NCI-H146 (cell line): ENCODE results near the gene PDLIM4.

Experiments
- DNase-seq: peaks from one replicate; lab custom pipeline; 2025; lab: John Stamatoyannopoulos, UW

The PDLIM4 gene

DNA sequence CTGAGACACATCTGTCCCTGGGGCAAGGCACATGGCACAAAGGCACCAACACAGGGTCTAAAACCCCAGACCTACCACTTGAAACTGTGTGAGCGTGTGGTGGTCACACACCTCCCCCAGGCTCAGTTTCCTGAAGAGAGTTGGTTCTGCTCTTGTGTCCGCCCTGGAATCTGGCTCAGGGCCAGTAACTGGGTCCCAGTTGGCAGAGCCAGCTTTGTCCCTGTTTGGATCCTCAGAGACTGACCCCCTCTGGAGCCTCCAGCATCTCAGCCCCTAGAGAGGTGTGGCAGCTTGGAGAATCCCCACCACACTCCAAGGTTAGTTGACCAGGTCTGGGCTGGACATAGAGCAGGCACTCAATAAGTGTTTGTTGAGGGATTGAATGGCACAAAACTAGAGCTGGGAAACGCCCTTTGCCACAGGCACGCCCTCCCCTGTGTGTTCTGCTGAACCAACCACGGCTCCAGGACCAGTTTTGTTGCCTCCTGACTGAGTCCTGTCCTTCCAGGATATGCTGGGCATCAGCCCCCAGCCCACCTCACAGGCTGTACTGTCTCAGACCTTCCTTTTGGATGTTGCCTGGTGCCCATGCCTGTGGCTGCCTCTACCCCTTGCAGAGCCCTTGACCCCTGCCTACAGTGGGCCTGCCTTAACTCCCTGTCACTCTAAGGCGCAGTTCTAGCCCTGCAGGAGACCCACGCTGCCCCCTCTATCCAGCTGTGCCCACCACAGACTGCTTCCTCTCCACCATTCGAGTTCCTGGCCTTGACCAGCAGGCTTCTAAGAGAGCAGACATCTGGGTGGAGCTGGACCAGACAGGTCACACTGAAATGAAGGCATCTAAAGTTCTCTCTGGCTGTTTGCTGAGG is 3.8 kb upstream of the PDLIM4 start:
- DNase-seq = no peak

DNA sequence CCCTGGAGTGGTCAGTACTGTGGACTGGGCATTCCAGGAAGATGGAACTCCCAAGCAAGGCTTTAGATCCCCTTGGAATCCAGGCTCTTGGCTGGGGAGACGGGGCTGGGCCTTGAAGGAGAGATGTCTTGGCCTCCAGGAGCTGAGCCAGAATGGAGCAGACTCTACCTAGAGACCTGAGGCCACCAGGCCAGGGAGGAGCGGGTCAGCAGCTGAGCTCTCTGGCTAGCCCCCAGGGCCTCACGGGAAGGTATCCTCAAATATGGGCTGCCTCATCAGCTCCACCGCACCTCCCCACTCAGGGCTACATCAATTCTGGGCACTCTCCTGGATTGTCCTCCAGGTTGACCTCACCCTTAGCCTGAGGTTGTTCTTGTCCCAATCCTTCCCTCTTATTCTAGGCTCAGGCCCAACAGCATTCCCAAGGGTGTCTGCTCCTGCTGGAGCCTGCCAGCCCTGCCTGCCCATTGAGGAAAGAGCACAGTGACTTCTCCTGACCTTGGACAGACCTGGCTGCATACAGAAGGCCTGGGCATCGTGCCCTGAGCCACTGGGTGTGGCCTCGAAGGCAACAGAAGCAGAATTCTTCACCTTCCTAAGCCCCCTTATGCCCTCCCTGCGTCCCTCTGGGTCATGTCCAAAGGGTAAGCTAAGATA is 3.0 kb upstream of the PDLIM4 start:
- DNase-seq = no peak

GRCh38 chr5:132256086-132256782 is 1.3 kb upstream of the PDLIM4 start:
- DNase-seq = no peak

- DNase-seq = no peak
These were observed 739 bp upstream of the PDLIM4 start for GRCh38 chr5:132256783-132257130.

DNA sequence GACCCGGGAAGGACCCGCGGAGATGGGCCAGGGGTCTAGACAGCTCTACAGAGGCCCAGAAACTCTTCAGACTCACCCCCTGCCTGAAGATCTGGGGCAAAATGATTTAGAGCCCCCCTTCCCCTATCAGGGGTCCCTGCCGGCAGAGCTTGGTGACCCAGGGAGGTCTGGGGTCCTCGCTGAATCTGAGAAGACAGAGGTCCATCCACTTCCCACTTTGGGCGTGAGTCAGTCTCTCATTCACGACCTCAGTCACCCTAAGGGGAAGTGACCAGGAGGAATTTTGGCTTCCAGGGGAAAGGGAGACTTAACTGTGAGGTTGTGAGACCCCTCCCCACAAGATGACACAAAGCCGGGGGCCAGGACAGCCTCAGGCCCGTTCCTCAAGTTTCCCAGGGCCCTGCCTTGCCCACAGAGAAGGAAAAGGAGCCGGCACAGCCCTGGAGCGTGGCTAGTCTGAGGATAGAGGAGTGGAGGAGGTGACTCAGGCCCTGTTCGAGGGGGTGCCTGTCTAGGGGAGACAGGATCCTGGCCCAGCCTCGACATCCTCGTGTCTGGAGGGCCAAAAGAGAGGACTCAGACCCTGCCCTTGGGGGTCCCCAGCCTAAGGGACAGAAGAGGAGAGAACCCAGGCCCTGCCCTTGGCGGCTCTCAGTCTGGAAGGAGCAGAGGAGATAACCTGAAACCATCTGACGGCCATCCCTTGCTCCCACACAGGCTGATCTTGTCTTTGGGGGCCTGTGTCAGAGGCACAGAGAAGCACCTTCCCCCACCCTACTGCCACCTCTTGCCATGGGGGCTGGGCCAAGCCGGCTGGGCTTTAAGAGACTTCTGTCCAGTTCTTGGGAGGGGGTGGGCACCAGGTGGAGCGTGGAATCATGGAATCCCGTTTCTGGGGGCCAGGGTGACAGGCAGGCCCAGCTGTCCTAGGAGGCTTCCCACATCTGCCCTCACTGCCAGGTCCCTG is 889 bp downstream of the PDLIM4 start:
- no peak for DNase-seq

- no peak for DNase-seq
These were observed 1.8 kb downstream of the PDLIM4 start for GRCh38 chr5:132259069-132259851.

DNA sequence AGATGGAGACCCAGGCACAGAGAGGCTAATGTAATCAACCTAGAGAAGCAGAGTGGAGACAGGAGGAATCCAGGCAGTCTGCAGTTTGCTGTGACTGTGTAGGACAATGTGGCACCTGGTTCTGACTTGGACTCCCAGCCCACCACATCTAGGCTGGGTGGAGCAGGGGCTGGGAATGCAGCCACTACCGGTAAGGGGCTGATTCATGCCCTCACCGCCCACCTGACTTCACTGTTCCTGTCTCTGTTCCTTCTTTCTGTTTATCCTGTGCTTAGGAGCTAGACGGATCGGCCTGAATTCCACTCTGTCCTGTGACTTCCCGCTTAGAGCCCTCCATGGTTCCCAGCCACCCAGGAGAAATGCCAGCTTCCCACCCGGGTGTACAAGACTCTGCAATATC is 2.6 kb downstream of the PDLIM4 start:
- DNase-seq = no peak

DNA sequence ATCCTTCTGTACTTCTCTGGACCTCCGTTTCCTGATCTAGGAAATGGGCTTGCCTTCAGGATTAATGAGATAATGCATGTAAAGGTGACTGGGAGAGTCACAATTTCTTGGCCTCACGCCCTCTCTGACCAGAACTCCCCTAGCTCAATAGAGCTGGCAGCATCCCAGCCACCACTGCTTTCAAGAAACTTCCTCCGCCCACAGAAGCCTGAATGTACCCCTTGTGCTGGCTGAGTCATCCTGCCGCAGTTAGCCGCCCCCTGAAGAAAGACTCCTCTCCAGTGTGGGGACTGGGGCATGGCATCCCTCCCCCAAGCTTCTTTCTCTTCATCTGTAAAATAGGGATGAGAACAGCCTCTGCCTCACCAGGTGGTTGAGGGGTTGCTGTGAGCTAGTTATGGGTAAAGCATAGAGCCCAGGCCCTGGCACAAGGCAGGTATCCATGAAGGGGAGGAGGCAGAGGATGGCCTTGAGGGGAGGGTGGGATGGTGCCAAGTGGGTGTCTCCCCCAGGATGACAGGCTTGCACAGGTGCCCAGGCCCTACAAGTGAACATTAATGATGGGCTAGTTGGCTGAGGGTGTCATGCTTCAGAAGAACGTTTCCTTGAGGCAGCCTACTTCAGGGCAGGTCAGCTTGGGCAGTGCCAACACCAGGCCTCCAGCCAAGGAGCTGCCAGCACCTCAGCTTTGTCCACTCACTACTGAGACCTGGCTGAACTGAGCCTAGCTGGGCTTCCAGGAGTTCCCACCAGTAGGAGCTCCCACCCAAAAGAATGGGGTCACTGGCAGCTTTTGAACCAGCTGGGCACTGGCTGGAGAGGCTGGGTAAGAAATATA is 3.4 kb downstream of the PDLIM4 start:
- DNase-seq = no peak

- DNase-seq = no peak
These were observed 4.7 kb downstream of the PDLIM4 start for GRCh38 chr5:132261881-132262845.

- DNase-seq = no peak
These were observed 5.5 kb downstream of the PDLIM4 start for GRCh38 chr5:132262882-132263547.

DNA sequence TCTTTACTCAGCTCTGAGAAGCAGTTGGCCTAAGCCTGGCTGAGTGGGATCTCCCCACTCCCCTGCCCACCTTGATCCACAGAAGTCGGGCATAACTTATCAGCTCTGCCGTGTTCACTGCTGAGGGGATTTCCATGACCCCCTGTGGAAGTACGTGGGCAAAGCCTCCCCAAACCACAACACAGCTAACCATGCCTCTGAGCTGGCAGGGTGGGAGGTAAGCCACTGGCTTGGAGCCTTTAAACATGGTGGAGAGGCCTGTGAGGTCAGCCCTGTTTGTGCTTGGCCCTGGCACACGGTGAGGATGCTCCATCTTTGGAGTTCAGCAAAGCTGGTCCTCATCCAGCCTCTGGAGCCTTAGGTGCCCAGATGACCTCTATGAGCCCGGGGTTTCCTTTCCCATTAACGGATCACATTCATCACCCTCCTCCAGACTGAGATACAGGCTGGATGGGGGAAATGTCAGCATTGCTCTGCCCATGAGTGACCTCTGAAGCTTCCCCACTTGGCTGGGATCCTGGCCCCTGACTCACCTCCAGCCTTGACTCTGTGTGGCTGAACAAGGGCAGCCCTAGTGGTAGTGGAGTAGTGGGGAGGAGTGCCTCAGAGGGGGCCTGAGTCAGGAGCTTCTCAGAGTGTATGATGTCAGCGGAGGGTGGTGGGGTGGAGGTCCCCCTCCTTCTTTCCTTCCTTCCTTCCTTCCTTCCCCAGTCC is 6.2 kb downstream of the PDLIM4 start:
- DNase-seq = no peak

DNA sequence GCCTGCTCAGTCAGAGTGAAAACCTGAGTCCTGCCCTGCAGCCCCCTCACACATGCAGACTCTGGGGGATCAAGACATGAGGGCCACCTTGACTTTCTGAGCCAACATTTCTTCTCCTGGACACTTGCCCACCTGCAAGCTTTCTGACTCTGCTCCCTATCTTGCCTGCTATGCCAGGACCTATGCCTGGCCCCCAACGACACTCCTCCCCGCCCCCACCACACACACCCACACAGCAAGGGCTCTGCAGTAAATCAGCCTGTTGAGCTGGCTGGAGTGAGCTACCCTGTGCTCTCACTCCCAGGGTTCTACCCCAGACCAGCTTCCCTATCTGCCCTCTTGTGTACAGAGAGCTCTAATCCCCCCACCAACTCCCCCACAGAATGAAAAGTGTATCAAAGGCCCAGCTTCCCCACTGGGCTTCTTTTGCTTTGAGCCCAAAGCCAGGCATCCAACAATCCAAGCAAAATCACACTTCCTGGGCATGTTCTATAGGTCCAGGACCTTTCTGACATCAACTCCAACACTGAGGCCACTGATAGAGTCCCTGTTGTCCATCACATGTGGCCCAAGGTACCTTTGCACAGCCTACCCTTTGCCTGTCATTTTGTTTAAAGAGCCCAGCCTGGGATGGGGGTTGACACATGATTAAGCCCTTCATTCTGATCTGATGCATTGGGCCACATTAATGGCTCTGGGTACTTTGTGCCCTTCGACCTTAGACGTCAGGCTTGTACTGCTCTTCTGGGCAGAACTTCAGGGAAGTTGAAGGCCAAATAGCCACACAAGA is 7.2 kb downstream of the PDLIM4 start:
- DNase-seq = no peak

- DNase-seq = no peak
These were observed 8.0 kb downstream of the PDLIM4 start for GRCh38 chr5:132265336-132266030.

- no peak for DNase-seq
These were observed 8.7 kb downstream of the PDLIM4 start for GRCh38 chr5:132266031-132266835.

GRCh38 chr5:132266836-132267160 is 9.3 kb downstream of the PDLIM4 start:
- DNase-seq = no peak
